ENCODE measurements around the gene DDX41. TPM values are rescaled to one million over a fixed set of nuclear protein-coding genes. Genes with fewer than 3 reads are reported as not detected.

The DDX41 gene
- total and polyA plus RNA-seq, 2 donors (not counting 1 experiment from before 2014, with no cell fraction given): 110 to 168 TPM

GRCh38 chr5:177490992-177491391, 25.8 kb downstream of the DDX41 start:
- peaks cover 3% of the 10 kb centered on the region for H3K79me2 ChIP-seq (ENCODE audit: control insufficient read depth, insufficient read depth, low read length)
- intact Hi-C loops (cut with micrococcal nuclease): no loop called here

More at GRCh38 chr5:177490992-177491391, 25.8 kb downstream of the DDX41 start:
- Histone ChIP-seq H3K4me3 (ENCODE audit: control extremely low read depth in 1 of 5, extremely low read depth in 1 of 5, insufficient read depth in 1 of 5, low read depth in 2 of 5, low read length in 4 of 5) (no peak overlapping the region), H3K36me3 (replicated peaks in 1 of 2; ENCODE audit: control extremely low read depth in 1 of 2, control insufficient read depth in 1 of 2, extremely low read depth in 1 of 2, insufficient read depth in 2 of 2, low read length in 1 of 2) (peaks cover 0 to 8% of the 10 kb centered on the region in 2 experiments), H2AFZ (ENCODE audit: insufficient read depth, low read depth, low read length, poor library complexity, severe bottlenecking) (no peak overlapping the region), H4K20me1 (ENCODE audit: control insufficient read depth, insufficient read depth, low read length, poor library complexity, severe bottlenecking) (peaks cover 3% of the 10 kb centered on the region), H3K27ac (ENCODE audit: low read length in 2 of 2) (no peak overlapping the region), H3K4me1 (ENCODE audit: control insufficient read depth in 2 of 2, insufficient read depth in 2 of 2, low read length in 2 of 2) (peaks cover 23 to 27% of the 10 kb centered on the region in 2 donors), H3K9me3 (ENCODE audit: control extremely low read depth in 1 of 3, control insufficient read depth in 2 of 3, insufficient read depth in 1 of 3, low read length in 2 of 3) (no peaks in the 10 kb centered on the region), H3K27me3 (replicated peaks in 1 of 4; ENCODE audit: control extremely low read depth in 1 of 4, control insufficient read depth in 3 of 4, insufficient read depth in 4 of 4, low read length in 3 of 4) (no peaks in the 10 kb centered on the region), H3K4me2 (replicated peaks; ENCODE audit: low read depth, low read length, poor library complexity, severe bottlenecking) (no peak overlapping the region), H3K9ac (ENCODE audit: low read length) (no peak overlapping the region)
- H3K9me3 Mint-ChIP-seq (ENCODE audit: insufficient read depth): no peaks in the 10 kb centered on the region
- CTCF ChIA-PET: interaction anchor here (1.5 kb wide), 1 partner anchor 34 kb away, joined by 5 read pairs; no protein-coding TSS in a partner anchor
- ATAC-seq (ENCODE audit: low read depth) (no peak), DNase-seq (no peak)
- H3K27me3 Mint-ChIP-seq: no peaks in the 10 kb centered on the region
- no peak overlapping the region for H3K4me3 Mint-ChIP-seq
- no peak overlapping the region for H3K27ac Mint-ChIP-seq
- TF ChIP-seq CTCF (IDR thresholded peaks at IDR 0.05) (no peak), EZH2 (IDR thresholded peaks at IDR 0.05; ENCODE audit: borderline replicate concordance, insufficient read depth, low read depth, low read length, poor library complexity, severe bottlenecking) (no peak)
- 97% methylated on average over 16 of the region's 16 CpGs for WGBS (ENCODE audit: insufficient coverage)
- POLR2A ChIA-PET: no interaction called here
- H3K4me1 Mint-ChIP-seq: peaks cover 32% of the 10 kb centered on the region

Data from B cell (primary cell).